GM21360 (cell line): ENCODE data around the gene IKBKG.
"Not testable (repeated sequence)": the region's sequence is repeated elsewhere in the genome, so short reads cannot be mapped to it uniquely, and the experiment has no call there.

Experiments used
- ATAC-seq: cut with Tn5 transposase; IDR thresholded peaks from one replicate; pipeline ENCODE4 v1.9.1; 2021; ENCODE audit warnings: mild to moderate bottlenecking, moderate library complexity; ENCODE audit not compliant: unreplicated experiment

Gene IKBKG

DNA sequence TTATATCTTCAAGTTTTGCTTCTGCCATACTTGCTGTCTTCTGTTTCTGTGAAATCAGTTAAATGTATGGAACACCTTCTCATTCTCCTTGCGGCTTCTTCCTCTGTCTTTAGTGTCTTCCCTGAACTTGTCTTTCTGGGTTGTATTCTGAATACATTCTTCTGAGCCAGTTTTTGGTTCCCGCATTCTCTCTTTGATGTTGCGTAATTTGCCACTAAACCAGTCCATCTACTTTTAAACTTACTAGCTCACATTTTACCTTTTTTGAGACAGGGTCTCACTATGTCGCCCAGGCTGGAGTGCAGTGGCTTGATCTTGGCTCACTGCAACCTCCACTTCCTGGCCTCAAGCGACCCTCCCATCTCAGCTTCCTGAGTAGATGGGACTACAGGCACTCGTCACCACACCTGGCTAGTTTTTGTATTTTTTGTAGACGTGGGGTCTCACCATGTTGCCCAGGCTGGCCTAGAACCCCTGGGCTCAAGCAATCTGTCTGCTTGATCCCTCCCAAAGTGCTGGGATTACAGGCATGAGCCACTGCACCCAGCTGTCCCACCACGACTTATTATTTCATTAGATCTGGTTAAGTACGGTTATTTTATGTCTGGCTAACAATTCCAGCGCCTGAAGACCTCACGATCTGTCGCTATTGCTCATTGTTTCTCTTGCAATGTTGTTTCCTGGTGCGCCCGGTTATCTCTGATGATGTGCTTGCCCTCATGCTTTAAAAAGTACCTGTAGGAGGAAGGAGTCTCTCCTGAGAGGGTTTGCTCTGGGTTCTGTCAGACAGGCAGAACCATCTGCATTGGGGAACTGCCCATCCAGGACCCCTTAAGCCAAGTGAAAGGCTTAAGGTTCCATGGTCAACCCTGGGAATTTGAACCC is 21.6 kb upstream of the IKBKG start:
- no peak for ATAC-seq

- peak; percentile 51 for ATAC-seq
Observed at GRCh38 chrX:154526901-154527675, 20.3 kb upstream of the IKBKG start.

GRCh38 chrX:154529206-154529612 is 18.2 kb upstream of the IKBKG start:
- no peak for ATAC-seq

DNA sequence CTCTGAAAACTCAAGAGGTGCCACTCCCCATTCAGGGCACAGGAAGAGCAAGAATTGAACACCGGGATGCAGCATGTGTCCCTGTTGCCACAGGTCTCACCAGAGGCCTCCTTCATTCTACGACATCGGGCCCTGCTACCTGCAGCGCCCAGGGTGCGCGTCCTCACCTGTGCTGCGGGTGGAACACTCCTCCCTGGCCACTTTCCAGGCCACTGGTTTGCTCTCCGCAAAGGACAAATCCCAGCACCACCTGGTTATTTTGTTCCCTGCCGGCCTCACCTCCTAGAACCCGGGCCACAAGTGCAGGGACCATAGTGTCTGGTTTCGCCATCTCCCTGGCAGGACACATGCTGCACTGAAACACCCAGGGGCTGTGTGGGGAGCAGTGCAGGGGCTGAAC is 17.1 kb upstream of the IKBKG start:
- ATAC-seq: no peak

- no peak for ATAC-seq
Observed at GRCh38 chrX:154531626-154532025, 15.8 kb upstream of the IKBKG start.

GRCh38 chrX:154532690-154533089 is 14.7 kb upstream of the IKBKG start:
- ATAC-seq: no peak

GRCh38 chrX:154534526-154535322 is 12.7 kb upstream of the IKBKG start:
- ATAC-seq: peak; percentile 90

DNA sequence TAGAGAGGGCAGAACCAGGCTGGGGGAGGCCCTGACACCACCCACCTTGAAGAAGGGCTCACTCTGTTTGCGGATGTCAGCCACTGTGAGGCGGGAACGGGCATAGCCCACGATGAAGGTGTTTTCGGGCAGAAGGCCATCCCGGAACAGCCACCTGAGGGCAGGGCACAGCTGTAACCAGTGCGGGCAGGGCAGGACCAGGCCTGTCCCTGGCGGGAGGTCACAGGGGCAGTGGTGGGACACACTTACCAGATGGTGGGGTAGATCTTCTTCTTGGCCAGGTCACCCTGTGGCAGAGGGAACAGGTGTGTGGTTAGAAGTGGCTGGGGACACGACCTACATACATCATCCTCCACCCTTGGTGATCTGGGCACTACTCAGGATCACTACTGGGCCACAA is 11.5 kb upstream of the IKBKG start:
- no peak for ATAC-seq

GRCh38 chrX:154539077-154539476 is 8.3 kb upstream of the IKBKG start:
- ATAC-seq: no peak

GRCh38 chrX:154540365-154540764 is 7.1 kb upstream of the IKBKG start:
- ATAC-seq: not testable (repeated sequence)

GRCh38 chrX:154540897-154541535 is 6.4 kb upstream of the IKBKG start:
- no peak for ATAC-seq

DNA sequence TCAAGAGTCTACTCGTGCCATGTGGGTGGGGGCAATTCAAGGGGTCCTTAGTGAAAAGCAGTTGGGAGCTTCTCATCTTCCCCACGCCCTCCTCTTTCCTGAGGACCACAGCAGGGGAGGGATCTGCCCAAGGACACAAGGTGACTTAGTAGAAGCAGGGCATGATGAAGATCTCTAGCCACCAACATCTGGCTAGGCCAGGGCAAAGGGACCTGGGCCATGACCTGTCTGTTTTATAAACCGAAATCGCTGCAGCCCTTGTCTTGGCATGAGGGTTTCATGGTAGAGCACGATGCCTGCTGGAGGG is 5.9 kb upstream of the IKBKG start:
- ATAC-seq: no peak

DNA sequence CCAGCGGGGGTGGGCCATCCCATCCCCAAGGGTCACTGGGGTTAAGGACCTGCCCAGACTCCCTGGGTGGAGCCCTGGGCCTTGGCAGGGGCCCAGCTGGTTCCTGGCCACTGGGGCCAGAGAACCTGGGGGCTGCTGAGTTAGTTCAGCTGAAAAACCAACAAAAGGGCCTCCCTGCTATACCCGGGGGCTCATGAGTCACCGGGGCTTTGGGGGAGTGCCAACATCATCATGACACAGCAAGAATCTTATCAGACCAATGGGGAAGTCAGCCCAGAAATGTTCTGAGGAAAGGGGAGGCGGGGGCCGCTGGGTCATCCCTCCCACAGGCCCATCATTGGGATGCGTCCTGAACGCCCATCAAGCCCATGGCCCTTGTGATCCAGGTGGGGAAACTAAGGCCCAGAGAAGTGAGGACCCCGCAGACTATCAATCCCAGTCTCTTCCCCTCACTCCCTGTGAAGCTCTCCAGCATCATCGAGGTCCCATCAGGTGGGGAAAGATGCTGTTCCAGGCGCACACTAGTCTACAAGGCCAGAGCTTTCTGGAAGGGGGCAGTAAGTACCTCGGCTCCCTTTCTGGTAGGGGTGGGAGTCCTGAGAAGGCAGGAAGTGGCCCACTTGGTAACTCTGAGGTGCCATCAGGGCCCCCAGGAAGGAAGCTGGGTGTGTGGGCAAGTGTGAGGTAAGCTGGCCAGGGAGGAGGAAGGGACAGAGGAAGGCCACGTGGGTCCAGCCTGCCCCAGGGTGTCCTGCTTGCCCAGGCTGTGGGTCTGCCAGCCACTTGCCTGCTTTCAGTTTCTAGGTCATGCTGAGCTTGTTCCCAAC is 5.3 kb upstream of the IKBKG start:
- ATAC-seq: no peak

DNA sequence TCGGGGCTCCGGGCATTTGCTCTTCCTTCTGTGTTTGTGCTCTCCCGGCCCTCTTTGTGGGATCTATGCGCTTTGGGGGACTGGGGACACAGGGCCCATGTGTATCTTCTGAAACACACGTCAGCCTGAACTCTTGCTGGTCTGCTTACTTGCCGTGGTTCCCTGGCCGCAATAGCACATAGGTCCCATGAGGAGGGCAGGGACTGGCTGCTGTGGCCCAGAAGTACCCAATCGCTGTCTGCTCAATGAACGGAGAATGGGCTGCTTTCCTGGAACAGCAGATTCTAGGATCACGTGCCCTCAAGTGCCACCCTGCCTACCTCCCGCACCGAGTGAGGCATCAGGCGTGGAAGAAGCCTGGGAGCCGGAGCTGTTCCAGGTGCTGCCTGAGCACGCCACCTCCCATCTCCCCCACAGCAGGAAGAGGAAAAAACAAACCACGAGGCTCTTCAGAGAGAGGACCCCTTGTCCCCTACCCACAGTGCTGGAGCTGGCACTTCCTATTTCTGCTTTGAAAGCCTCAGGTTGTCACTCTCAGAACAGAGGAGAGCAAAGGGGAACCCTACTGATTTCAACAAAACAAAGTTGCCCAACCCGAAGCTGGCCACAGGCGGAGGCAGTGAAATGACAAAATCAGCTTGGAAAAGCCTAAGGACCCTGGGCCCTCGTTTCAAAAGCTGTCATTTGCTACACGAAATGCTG is 4.5 kb upstream of the IKBKG start:
- no peak for ATAC-seq

DNA sequence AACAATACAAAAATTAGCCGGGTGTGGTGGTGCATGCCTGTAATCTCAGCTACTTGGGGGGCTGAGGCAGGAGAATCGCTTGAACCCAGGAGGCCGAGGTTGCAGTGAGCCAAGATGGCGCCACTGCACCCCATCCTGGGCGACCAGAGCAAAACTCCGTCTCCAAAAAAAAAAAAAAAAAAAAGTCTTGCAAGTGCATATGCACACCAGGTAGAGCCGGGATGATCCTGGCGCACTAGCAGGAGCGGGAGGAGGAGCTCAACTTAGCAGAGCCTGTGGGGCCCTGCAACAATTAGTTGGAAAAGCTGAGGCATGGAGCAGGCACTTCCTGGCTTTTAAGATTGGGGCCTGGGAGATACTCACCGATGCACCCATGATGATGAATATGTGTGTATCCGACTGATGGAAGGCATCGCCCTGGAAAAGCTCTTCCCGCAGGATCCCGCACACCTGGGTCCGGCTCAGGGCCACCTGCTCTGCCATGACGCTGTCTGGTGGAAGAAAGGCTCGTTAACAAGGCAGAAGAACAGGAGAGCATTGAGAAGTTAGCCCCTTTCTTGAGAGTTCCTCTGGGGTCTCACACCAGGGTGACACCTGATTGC is 1.6 kb upstream of the IKBKG start:
- no peak for ATAC-seq

DNA sequence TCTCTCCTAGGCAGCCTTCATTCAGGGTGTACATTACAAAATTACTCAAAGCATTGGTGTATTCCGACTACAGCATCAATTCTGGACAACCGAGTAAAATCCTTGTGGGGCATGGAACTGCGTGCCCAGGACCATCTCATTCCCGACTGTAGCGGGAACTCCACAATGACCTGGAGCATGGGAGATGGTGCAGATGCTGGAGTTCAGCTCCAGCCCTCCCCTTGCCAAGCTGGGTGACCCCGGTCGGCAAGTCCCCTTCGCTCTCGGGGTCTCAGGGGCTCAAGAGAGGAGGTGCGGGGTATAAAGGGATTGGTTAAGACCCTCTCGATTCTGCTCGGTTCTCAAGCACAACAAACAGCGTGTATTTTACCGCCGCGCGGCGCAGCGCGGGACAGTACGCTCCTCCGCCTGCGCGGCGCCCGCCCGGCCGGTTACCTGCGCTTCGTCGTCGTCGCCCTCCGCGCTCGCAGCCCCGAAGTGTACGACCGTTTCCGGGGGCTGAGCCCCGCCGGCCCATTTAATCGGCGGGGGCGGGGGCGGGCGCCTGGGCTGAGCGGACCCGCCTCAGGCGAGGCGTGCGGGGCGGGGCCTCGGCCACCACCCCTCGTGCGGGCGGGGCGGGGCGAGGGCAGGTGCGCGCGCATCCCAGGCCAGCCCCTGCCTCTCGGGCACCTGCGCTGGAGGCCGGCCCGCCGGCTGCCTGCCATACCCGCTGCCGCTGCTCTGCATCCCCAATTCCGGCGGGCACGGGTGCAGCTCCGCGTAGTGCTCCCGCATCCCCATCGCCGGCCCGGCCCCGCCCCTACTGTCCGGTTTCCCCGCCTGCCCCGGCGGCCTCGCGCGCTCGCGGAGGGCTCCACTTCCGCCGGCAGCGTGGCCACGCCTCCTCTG is 821 bp upstream of the IKBKG start, which contains the start of gene G6PD:
Gene G6PD, minus strand, starts transcription at position 493 of the 891 bp plus-strand sequence. CDS start 691 bp downstream, outside the sequence.
- peak; percentile 32 for ATAC-seq

DNA sequence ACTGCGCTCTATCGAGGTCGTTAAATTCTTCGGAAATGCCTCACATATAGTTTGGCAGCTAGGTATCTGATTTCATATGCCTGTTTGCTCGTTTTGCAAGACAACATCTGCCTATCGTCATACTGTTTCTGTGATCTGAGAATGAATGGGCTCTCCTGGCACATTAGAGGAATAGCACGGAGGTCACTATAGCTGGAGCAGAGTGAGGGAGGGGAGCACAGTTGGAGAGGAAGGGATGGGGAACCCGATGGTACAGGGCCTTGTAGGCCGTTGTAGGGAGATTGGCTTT is 552 bp downstream of the IKBKG start:
- ATAC-seq: no peak

DNA sequence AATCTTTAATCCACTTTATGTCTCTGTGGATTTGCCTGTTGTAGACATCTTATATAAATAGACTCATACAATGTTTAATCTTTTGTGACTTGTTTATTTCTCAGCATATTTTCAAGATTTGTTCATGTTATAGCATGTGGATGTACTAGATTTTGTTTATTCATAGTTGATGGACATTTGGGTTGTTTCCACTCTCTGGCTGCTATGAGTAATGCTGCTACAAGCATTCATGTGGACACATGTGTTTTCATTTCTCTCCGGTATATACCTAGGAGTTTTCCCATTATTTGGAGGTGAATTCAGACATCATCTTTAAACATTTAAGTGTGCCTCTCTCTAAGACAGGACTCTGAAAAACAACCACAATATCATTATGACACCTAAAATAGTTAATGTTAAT is 2.3 kb downstream of the IKBKG start:
- no peak for ATAC-seq
